CD14-positive monocyte (primary cell): ENCODE data around the gene IFIT1. TPM values are rescaled to one million over a fixed set of nuclear protein-coding genes. Genes with fewer than 3 reads are reported as not detected.
A peak's percentile ranks its signal among the peaks of the same experiment; 100 is the strongest.
"Not testable (repeated sequence)": the region's sequence is repeated elsewhere in the genome, so short reads cannot be mapped to it uniquely, and the experiment has no call there.

Source experiments
- DNase-seq, 3 donors: peaks; one replicate each; pipeline ENCODE4 v3.0.0-alpha.2; 2011 to 2022
- H2AFZ ChIP-seq: 2 replicates; pipeline ENCODE4 v1.6.0; 2012; ENCODE audit warnings: mild to moderate bottlenecking, low read depth, low read length, inconsistent platforms; ENCODE audit not compliant: insufficient read depth, poor library complexity, severe bottlenecking
- H3K27ac ChIP-seq, 2 donors: 1 replicate in 1 of 2; 2 replicates in 1 of 2; pipeline ENCODE4 v1.5.1; 2012 to 2013; ENCODE audit warnings: low read length in 2 of 2, control low read depth in 1 of 2, inconsistent platforms in 1 of 2, low read depth in 1 of 2, mild to moderate bottlenecking in 1 of 2
- H3K27me3 ChIP-seq, 2 donors: one replicate each; pipeline versions ENCODE4 v1.6.0 to v1.6.1; 2011 to 2013; ENCODE audit warnings: low read length in 2 of 2; ENCODE audit not compliant: control insufficient read depth in 2 of 2, insufficient read depth in 2 of 2
- H3K36me3 ChIP-seq, 2 donors: replicated peaks in 1 of 2; 1 replicate in 1 of 2; 2 replicates in 1 of 2; pipeline versions ENCODE4 v1.5.1 to v1.6.1; 2012 to 2013; ENCODE audit warnings: low read length in 2 of 2, control low read depth in 1 of 2, inconsistent platforms in 1 of 2, mild to moderate bottlenecking in 1 of 2; ENCODE audit not compliant: insufficient read depth in 2 of 2, control insufficient read depth in 1 of 2
- H3K4me1 ChIP-seq, 2 donors: 1 replicate in 1 of 2; 2 replicates in 1 of 2; pipeline versions ENCODE4 v1.5.1 to v1.6.1; 2012 to 2013; ENCODE audit warnings: low read length in 2 of 2, control low read depth in 1 of 2, inconsistent platforms in 1 of 2, mild to moderate bottlenecking in 1 of 2, moderate library complexity in 1 of 2; ENCODE audit not compliant: insufficient read depth in 2 of 2, control insufficient read depth in 1 of 2
- H3K4me2 ChIP-seq: replicated peaks from 2 replicates; pipeline ENCODE3; 2012; ENCODE audit warnings: low read length, moderate library complexity, mild to moderate bottlenecking; ENCODE audit not compliant: poor library complexity, severe bottlenecking; ENCODE audit errors: extremely low read depth
- H3K4me3 ChIP-seq, 3 experiments: fragments of 200-600 bp in 1 of 3; sonication (generic) in 1 of 3; replicated peaks in 1 of 3; 1 replicate in 2 of 3; 2 replicates in 1 of 3; pipeline ENCODE4 v1.5.1; 2011 to 2013; ENCODE audit warnings: low read length in 3 of 3, mild to moderate bottlenecking in 3 of 3, control low read depth in 2 of 3, low read depth in 2 of 3, inconsistent platforms in 1 of 3, moderate library complexity in 1 of 3
- H3K79me2 ChIP-seq: 2 replicates; pipeline ENCODE4 v1.6.0; 2012; ENCODE audit warnings: mild to moderate bottlenecking, control low read depth, inconsistent platforms, low read length, moderate library complexity; ENCODE audit not compliant: insufficient read depth
- H3K9ac ChIP-seq: 2 replicates; pipeline ENCODE4 v1.6.0; 2017; ENCODE audit warnings: low read length, mild to moderate bottlenecking; ENCODE audit not compliant: insufficient read depth, poor library complexity, severe bottlenecking
- H3K9me3 ChIP-seq, 2 donors: replicated peaks in 1 of 2; 1 replicate in 1 of 2; 2 replicates in 1 of 2; pipeline versions ENCODE4 v1.5.1 to v1.6.1; 2012 to 2013; ENCODE audit warnings: low read length in 2 of 2, control low read depth in 1 of 2; ENCODE audit not compliant: control insufficient read depth in 1 of 2, insufficient read depth in 1 of 2
- H4K20me1 ChIP-seq: 2 replicates; pipeline ENCODE4 v1.6.0; 2012; ENCODE audit warnings: mild to moderate bottlenecking, low read length, control low read depth, moderate library complexity; ENCODE audit not compliant: insufficient read depth
- H3K27ac Mint-ChIP-seq, 7 donors: one replicate each; pipeline ENCODE4 v1.8.0; 2020; ENCODE audit warnings: mild to moderate bottlenecking in 7 of 7, mixed read lengths in 7 of 7, moderate library complexity in 6 of 7, inconsistent platforms in 2 of 7
- H3K27me3 Mint-ChIP-seq, 3 donors: one replicate each; pipeline ENCODE4 v1.8.0; 2021 to 2022; ENCODE audit warnings: low read depth in 3 of 3, mild to moderate bottlenecking in 3 of 3, mixed read lengths in 3 of 3, moderate library complexity in 3 of 3, inconsistent platforms in 1 of 3
- H3K36me3 Mint-ChIP-seq, 2 donors: one replicate each; pipeline ENCODE4 v1.8.0; 2020; ENCODE audit warnings: mixed read lengths in 2 of 2, inconsistent platforms in 1 of 2, mild to moderate bottlenecking in 1 of 2
- H3K4me1 Mint-ChIP-seq: one replicate; pipeline ENCODE4 v1.8.0; 2020; ENCODE audit warnings: mild to moderate bottlenecking, mixed read lengths
- H3K4me3 Mint-ChIP-seq, 2 donors: one replicate each; pipeline ENCODE4 v1.8.0; 2020; ENCODE audit warnings: mild to moderate bottlenecking in 2 of 2, mixed read lengths in 2 of 2, moderate library complexity in 1 of 2
- H3K9me3 Mint-ChIP-seq, 7 donors: one replicate each; pipeline ENCODE4 v1.8.0; 2020 to 2022; ENCODE audit warnings: mixed read lengths in 7 of 7, mild to moderate bottlenecking in 6 of 7, moderate library complexity in 6 of 7, inconsistent platforms in 2 of 7
- CTCF ChIP-seq: fragments of 200-600 bp; IDR thresholded peaks from one replicate; pipeline ENCODE4 v1.8.0; 2022; ENCODE audit warnings: antibody characterized with exemption, mild to moderate bottlenecking
- WGBS: methylation state at CpG from one replicate; pipeline ENCODE4 v1.1.5; 2013; ENCODE audit warnings: missing lambda C conversion rate; ENCODE audit not compliant: insufficient coverage; 5-methylcytosine and 5-hydroxymethylcytosine counted together
- intact Hi-C, 2 donors: fragments of 100-400 bp; cut with micrococcal nuclease; formaldehyde crosslinking; loops; one replicate each; pipeline versions ENCODE4 v1.15.0 to v1.15.1; 2023
- polyA plus RNA-seq, 3 donors: library from polyadenylated mRNA; depleted of rRNA in 1 of 3; unstranded in 2 of 3; stranded (reverse) in 1 of 3; fragments of 300-500 nt in 2 of 3; fragments of >200 nt in 1 of 3; fragmentation: Illumina TruSeq in 2 of 3; gene quantifications; 1 replicate in 2 of 3; 2 replicates in 1 of 3; pipeline ENCODE4 v1.2.3, GENCODE V29; 2012 to 2021

The IFIT1 gene
- polyA plus RNA-seq, 3 donors, result 4.8 to 17.1 (median 12.1) TPM

GRCh38 chr10:89389254-89389653 is 3.2 kb upstream of the IFIT1 start:
- H3K4me3 Mint-ChIP-seq, result no peak overlapping the region
- no CpG with 5 or more reads among the region's 1 CpG for WGBS
- intact Hi-C loops, result no loop called here
- TF ChIP-seq CTCF, result peak; percentile 9
- Histone ChIP-seq H3K27me3 (no peaks in the 10 kb centered on the region), H3K4me3 (no peak overlapping the region), H4K20me1 (no peaks in the 10 kb centered on the region), H3K79me2 (no peaks in the 10 kb centered on the region), H3K36me3 (no peaks in the 10 kb centered on the region), H3K27ac (no peak overlapping the region), H3K4me1 (peaks cover 37 to 44% of the 10 kb centered on the region in 2 donors), H3K4me2 (no peak overlapping the region), H3K9ac (no peak overlapping the region), H3K9me3 (no peaks in the 10 kb centered on the region), H2AFZ (no peak overlapping the region)
- H3K27ac Mint-ChIP-seq, result no peak overlapping the region
- peaks cover 0 to 3% (median 0%) of the 10 kb centered on the region in 3 donors for H3K27me3 Mint-ChIP-seq
- H3K9me3 Mint-ChIP-seq, result no peaks in the 10 kb centered on the region
- no peaks in the 10 kb centered on the region for H3K36me3 Mint-ChIP-seq
- no peak for DNase-seq
- H3K4me1 Mint-ChIP-seq, result peaks cover 32% of the 10 kb centered on the region

- Mint-ChIP-seq H3K4me3 (no peak overlapping the region), H3K36me3 (no peaks in the 10 kb centered on the region), H3K4me1 (peaks cover 20% of the 10 kb centered on the region), H3K27ac (no peak overlapping the region), H3K9me3 (no peaks in the 10 kb centered on the region), H3K27me3 (peaks cover 0 to 3% (median 0%) of the 10 kb centered on the region in 3 donors)
- TF ChIP-seq CTCF, result no peak
- H3K27me3 ChIP-seq, result no peaks in the 10 kb centered on the region
- H3K4me3 ChIP-seq, result no peak overlapping the region
- 94% methylated on average over 4 of the region's 5 CpGs for WGBS
- H3K9me3 ChIP-seq, result no peaks in the 10 kb centered on the region
- intact Hi-C loops, result no loop called here
- H4K20me1 ChIP-seq, result no peaks in the 10 kb centered on the region
- H3K36me3 ChIP-seq, result no peaks in the 10 kb centered on the region
- no peaks in the 10 kb centered on the region for H3K79me2 ChIP-seq
- H3K4me1 ChIP-seq, result peaks cover 23 to 30% of the 10 kb centered on the region in 2 donors
- no peak overlapping the region for H3K4me2 ChIP-seq
- no peak for DNase-seq
- no peak overlapping the region for H3K27ac ChIP-seq
- no peak overlapping the region for H3K9ac ChIP-seq
- no peak overlapping the region for H2AFZ ChIP-seq
Observed at GRCh38 chr10:89390476-89391225, 1.8 kb upstream of the IFIT1 start.

DNA sequence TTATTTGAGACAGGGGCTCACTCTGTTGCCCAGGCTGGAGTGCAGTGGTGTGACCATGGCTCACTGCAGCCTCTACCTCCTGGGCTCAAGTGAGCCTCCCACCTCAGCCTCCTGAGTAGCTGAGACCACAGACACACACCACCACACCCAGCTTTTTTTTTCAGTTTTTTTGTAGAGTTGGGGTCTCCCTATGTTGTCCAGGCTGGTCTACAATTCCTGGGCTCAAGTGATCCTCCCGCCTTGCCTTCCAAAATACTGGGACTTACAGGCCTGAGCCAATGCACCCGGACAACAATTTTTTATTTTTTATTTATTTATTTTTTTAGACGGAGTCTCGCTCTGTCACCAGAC is 1.2 kb upstream of the IFIT1 start:
- H3K27me3 Mint-ChIP-seq, H3K27ac Mint-ChIP-seq, intact Hi-C loops, H3K4me3 Mint-ChIP-seq, H3K36me3 Mint-ChIP-seq, H3K9ac ChIP-seq, H3K9me3 ChIP-seq, H3K4me3 ChIP-seq, H3K27me3 ChIP-seq, H2AFZ ChIP-seq, H3K79me2 ChIP-seq, H3K4me2 ChIP-seq, H3K36me3 ChIP-seq, H3K27ac ChIP-seq, DNase-seq, H3K9me3 Mint-ChIP-seq, H4K20me1 ChIP-seq: not testable (repeated sequence)
- no CpG with 5 or more reads among the region's 4 CpGs for WGBS
- peaks cover 19% of the 10 kb centered on the region for H3K4me1 Mint-ChIP-seq
- peaks cover 19 to 28% of the 10 kb centered on the region in 2 donors for H3K4me1 ChIP-seq
